Measurements from ENCODE around the gene JMJD1C. TPM values are rescaled to one million over a fixed set of nuclear protein-coding genes. Genes with fewer than 3 reads are reported as not detected.

The JMJD1C gene
- total and polyA plus RNA-seq, 2 donors (not counting 3 experiments of a cell fraction or from before 2014, with no cell fraction given), result 32.1 to 97.1 TPM

- no peak overlapping the region for H3K4me2 ChIP-seq (ENCODE audit: insufficient read depth, low read length)
These were observed 26.0 kb upstream of the JMJD1C start for GRCh38 chr10:63491588-63492316.

More at GRCh38 chr10:63491588-63492316, 26.0 kb upstream of the JMJD1C start:
- H4K20me1 ChIP-seq (replicated peaks; ENCODE audit: control insufficient read depth, extremely low read depth, insufficient read depth, low read length), result no peaks in the 10 kb centered on the region
- no peaks in the 10 kb centered on the region for H3K9me3 ChIP-seq (replicated peaks; ENCODE audit: control insufficient read depth, insufficient read depth, low read length)
- dilution Hi-C loops (cut with MboI; ENCODE audit: extremely low pct_ligation_motif_present, low sequenced_read_pairs) (no loop called here), intact Hi-C loops (cut with micrococcal nuclease) (no loop called here)
- H3K4me1 ChIP-seq (ENCODE audit: control insufficient read depth, extremely low read depth, insufficient read depth, low read length), result no peaks in the 10 kb centered on the region
- DNase-seq (ENCODE audit: low read depth, low spot score) (no peak), FAIRE-seq (no peak)
- no peak overlapping the region for H3K9ac ChIP-seq (replicated peaks; ENCODE audit: extremely low read depth, insufficient read depth, low read length)
- no TSS peak for BruUV-seq (replicated peaks)
- POLR2A ChIA-PET, result no interaction called here
- H3K4me3 ChIP-seq (replicated peaks in 1 of 3; ENCODE audit: insufficient read depth in 1 of 3, low read depth in 1 of 3, low read length in 3 of 3), result no peak overlapping the region
- CTCF ChIA-PET, result interaction anchor here (1.1 kb wide), 1 partner anchor 274 kb away, joined by 3 read pairs; no protein-coding TSS in a partner anchor
- no peak overlapping the region for H2AFZ ChIP-seq (ENCODE audit: low read depth, low read length)
- no peak for TF ChIP-seq POLR2AphosphoS5 (IDR thresholded peaks at IDR 0.05; ENCODE audit: insufficient read depth, low read depth, low read length)
- TF ChIP-seq MAX (IDR thresholded peaks at IDR 0.05; ENCODE audit: insufficient read depth, insufficient read length), result no peak
- no peak for TF ChIP-seq POLR2A (IDR thresholded peaks at IDR 0.05; ENCODE audit: low read depth, low read length)
- no peak for TF ChIP-seq GATA2 (IDR thresholded peaks at IDR 0.05; ENCODE audit: insufficient read depth, insufficient read length, low read depth, low read length)
- no peak for TF ChIP-seq MYC (IDR thresholded peaks at IDR 0.05; ENCODE audit: low read depth, low read length)
- TF ChIP-seq JUN (IDR thresholded peaks at IDR 0.05; ENCODE audit: borderline replicate concordance, insufficient read depth, insufficient read length, low read depth), result no peak
- TF ChIP-seq EZH2 (IDR thresholded peaks at IDR 0.05; ENCODE audit: borderline replicate concordance, low read depth, low read length, severe bottlenecking), result no peak
- no peak for TF ChIP-seq CTCF (IDR thresholded peaks at IDR 0.05; ENCODE audit: extremely low read depth in 1 of 2, insufficient read depth in 1 of 2, low read depth in 1 of 2, low read length in 2 of 2)
- TF ChIP-seq FOS (IDR thresholded peaks at IDR 0.05; ENCODE audit: borderline replicate concordance, insufficient read depth, low read length), result no peak
- no peaks in the 10 kb centered on the region for H3K27me3 ChIP-seq (ENCODE audit: control insufficient read depth in 2 of 2, insufficient read depth in 2 of 2, low read length in 2 of 2)
- no peaks in the 10 kb centered on the region for H3K9me1 ChIP-seq (replicated peaks; ENCODE audit: control insufficient read depth, extremely low read depth, insufficient read depth, low read length)
- H3K36me3 ChIP-seq (ENCODE audit: control insufficient read depth in 2 of 2, extremely low read depth in 1 of 2, insufficient read depth in 2 of 2, low read length in 2 of 2), result no peaks in the 10 kb centered on the region
- H3K27ac ChIP-seq (ENCODE audit: insufficient read depth, low read depth, low read length), result no peak overlapping the region
- H3K79me2 ChIP-seq (ENCODE audit: control insufficient read depth, insufficient read depth, low read length), result peaks cover 33% of the 10 kb centered on the region

Data from endothelial cell of umbilical vein (primary cell).